GM12874 (cell line): ENCODE results near the gene CPVL.

Experiments used
- TF ChIP-seq, protein P1 (sequence below): IDR thresholded peaks from 2 replicates; pipeline ENCODE4 v1.5.1; 2011; ENCODE audit warnings: low read depth, mild to moderate bottlenecking, control low read depth, low read length, moderate library complexity; ENCODE audit not compliant: insufficient read depth

Gene CPVL

DNA sequence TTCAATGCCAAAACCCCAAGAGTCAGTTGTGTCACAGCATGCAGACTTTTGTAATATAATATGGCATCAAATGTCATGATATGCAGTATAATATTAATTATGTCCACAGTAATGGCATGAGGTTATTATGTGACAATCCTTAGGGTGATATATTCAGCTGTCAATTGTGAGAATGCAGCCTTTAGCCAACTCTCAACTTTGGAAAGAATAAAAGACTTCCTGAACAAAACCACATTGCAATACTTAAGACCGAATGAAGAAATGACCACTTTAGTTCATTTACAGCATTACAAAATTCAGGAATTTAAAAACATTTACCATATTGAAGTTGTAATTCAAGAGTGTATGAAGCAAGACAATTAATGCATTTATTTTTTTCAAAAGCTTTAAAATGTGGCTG lies 45.4 kb downstream of the CPVL start:
- TF ChIP-seq, protein P1, sequence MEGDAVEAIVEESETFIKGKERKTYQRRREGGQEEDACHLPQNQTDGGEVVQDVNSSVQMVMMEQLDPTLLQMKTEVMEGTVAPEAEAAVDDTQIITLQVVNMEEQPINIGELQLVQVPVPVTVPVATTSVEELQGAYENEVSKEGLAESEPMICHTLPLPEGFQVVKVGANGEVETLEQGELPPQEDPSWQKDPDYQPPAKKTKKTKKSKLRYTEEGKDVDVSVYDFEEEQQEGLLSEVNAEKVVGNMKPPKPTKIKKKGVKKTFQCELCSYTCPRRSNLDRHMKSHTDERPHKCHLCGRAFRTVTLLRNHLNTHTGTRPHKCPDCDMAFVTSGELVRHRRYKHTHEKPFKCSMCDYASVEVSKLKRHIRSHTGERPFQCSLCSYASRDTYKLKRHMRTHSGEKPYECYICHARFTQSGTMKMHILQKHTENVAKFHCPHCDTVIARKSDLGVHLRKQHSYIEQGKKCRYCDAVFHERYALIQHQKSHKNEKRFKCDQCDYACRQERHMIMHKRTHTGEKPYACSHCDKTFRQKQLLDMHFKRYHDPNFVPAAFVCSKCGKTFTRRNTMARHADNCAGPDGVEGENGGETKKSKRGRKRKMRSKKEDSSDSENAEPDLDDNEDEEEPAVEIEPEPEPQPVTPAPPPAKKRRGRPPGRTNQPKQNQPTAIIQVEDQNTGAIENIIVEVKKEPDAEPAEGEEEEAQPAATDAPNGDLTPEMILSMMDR: no peak

DNA sequence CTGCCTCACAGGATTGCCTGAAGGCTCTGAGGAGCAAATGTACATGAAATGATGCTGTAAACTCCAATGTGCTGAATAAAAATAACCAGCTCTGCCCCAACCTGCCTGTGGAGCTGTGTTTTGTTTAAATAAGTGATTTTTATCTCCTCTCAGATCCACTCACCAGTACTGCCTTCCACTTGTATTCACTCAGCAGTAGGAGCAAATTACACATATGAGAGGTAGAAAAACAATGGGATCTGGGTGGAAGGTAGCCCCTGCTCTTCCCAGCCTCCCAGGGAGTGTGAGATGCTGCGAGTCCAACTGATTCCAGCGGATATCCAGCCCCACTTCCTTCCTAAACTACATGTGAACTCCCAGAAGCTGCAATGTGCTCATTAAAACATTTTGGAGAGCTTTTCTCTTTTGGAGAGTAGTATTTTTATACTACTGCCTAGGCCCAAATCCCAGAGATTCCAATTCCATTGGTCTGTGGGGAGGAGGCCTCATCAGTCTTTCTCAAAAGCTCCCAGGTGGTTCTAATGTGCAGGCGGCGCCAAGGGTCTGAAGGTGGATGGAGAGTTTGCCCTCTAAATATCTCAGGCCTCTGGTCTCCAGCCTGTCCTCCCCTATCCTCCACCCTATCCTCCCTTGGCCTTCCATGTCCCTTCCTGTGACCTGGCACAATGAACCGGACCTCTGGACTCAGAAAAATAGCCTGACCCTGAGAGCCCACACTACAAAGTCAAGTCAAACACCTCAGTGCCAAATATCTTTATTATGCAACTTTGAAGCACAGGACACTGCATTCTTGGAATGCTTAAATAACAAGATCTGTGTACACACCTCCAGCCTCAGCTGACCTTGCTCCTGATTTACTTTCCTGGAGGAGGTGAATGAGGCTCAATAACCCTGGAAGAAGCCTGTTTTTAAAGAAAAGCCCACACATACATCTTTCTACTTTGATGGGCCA lies 46.2 kb downstream of the CPVL start:
- TF ChIP-seq, protein P1: no peak

DNA sequence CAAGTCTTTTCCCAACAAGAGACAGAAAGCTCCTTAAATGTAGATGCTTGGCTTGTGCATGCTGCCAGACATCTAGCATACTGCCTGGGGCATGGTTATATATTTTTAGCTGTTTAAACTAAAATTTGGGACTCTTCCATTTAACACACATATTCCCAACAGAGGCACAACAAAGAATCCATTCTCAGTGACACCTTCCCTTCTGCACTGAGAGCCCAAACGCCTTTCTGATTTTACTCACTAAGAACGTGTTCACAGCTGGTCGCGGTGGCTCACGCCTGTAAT lies 49.9 kb downstream of the CPVL start:
- TF ChIP-seq, protein P1: no peak

DNA sequence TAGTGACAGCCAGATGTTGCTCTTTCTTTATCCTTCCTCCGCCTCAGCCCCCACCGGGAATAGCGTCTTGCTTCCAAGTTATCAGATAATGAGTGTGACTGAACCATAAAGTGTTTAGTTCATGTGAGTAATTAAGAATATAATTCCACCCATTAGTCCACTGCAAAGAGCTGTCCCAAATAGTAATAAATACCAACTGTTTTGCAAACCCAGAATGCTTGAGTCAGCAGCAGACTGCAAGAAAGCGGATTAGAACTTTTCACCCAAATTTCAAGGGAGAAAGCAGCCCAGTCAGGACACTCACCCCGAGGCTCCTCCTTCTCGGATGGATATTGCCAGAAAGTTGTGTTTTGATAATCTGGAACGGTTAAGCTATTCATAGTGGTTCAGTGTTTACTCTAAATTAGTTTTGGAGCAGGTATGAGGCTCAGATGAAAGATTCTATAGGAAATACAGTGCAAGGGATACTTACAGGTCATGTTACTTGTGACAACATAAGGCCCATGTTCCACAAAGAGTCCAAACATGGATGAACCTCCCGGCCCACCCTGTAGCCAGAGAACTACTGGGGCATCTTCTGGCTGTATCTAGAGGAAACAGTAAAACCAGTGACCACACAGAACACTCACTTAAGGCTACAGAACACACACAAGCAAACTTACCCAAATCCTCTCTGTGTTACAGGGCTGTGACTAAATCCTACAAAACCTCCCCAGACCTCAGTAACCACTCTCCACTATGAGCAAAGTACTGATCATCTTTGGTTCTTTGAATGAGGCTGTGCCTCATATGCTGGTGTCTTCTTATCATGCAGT lies 50.5 kb downstream of the CPVL start:
- TF ChIP-seq, protein P1: no peak

DNA sequence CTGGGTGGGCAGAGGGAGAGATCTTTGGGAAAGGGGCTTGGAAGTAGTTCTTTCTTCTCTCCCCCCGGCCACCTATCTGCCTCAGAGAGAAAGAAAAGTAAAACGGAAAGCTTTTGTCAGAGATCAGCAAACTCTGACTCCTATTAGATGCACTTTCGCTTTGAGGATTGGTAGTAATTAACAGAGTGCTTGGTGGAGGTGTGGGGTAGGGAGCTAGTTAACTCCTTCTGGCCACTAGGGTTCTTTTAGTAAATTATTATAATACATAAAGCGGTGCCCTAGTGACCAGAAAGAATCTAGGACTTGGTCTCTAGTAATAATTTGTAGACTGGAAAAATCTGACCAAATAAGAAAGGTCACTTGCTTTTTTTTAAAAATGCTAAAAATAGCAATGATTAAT lies 54.6 kb downstream of the CPVL start:
- TF ChIP-seq, protein P1: peak; percentile 21; the same call in 1 of the 2 replicates

DNA sequence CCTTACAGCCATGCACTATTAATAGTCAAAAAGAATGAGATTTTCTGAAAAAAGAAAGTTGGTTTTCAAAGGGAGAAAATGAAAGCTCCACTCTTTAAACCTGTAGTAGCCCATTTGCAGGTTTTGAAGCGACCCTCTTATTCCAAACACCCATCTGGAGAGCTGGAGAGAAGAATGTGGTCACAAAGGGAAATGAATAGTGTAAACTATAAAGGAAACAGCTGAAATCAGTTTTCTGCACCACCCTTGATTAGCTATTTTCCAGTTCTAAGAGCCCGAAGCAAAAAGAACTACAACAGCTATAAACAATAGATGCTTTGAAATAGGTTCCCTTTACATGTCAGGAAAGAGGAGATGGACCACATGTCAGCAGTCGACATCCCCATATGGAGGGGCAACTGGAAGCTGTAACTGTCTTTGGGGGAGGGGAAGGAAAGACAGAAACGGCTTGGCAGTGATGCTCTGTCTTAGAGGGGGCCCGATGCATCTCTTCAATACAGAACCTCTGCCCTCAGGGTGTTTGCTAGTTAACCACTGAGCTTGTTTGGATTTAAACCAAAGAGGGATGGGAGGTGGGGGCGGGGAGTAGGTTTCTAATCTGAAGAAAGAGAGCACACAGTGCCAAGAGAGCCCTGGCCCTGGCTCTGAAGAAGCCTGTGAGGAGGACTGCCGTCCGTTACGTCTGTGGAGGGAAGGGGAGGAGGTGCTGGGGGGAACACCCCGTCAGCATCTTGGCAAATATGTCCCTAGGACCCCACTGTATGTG lies 55.3 kb downstream of the CPVL start:
- TF ChIP-seq, protein P1: no peak
